Parathyroid adenoma (tissue), 2 donors: ENCODE measurements around the gene TMEM174.

Source experiments
- H2AFZ ChIP-seq: fragments of 300-600 bp; sonication (generic); one replicate; pipeline ENCODE4 v1.7.0; 2017; ENCODE audit warnings: antibody characterized with exemption, mild to moderate bottlenecking
- H3K27ac ChIP-seq: fragments of 300-600 bp; sonication (generic); one replicate; pipeline ENCODE4 v1.7.0; 2017
- H3K27me3 ChIP-seq: fragments of 300-600 bp; sonication (generic); one replicate; pipeline ENCODE4 v1.7.0; 2017; ENCODE audit warnings: low read length; ENCODE audit not compliant: control insufficient read depth, insufficient read depth
- H3K36me3 ChIP-seq: fragments of 300-600 bp; sonication (generic); one replicate; pipeline ENCODE4 v1.7.0; 2017; ENCODE audit warnings: low read length; ENCODE audit not compliant: control insufficient read depth, insufficient read depth
- H3K4me1 ChIP-seq: fragments of 300-600 bp; sonication (generic); one replicate; pipeline ENCODE4 v1.7.0; 2017; ENCODE audit warnings: control low read depth
- H3K4me2 ChIP-seq: fragments of 300-600 bp; sonication (generic); one replicate; pipeline ENCODE4 v1.7.0; 2017; ENCODE audit warnings: low read length
- H3K4me3 ChIP-seq: fragments of 300-600 bp; sonication (generic); one replicate; pipeline ENCODE4 v1.7.0; 2017; ENCODE audit warnings: low read depth, low read length
- H3K79me2 ChIP-seq: fragments of 300-600 bp; sonication (generic); one replicate; pipeline ENCODE4 v1.7.0; 2017; ENCODE audit warnings: control low read depth
- H3K9ac ChIP-seq: fragments of 300-600 bp; sonication (generic); one replicate; pipeline ENCODE4 v1.7.0; 2017; ENCODE audit warnings: mild to moderate bottlenecking
- H3K9me3 ChIP-seq: fragments of 300-600 bp; sonication (generic); one replicate; pipeline ENCODE4 v1.7.0; 2017; ENCODE audit warnings: low read length; ENCODE audit not compliant: control insufficient read depth
- CTCF ChIP-seq: fragments of 300-600 bp; sonication (generic); IDR thresholded peaks from one replicate; pipeline ENCODE4 v1.7.0; 2017; ENCODE audit warnings: antibody characterized with exemption, mild to moderate bottlenecking
- donor health status: primary hyperparathyroidism.

The TMEM174 gene

GRCh38 chr5:73142035-73142434 lies 31.0 kb upstream of the TMEM174 start:
- H3K9ac ChIP-seq = no peak overlapping the region
- H2AFZ ChIP-seq = no peak overlapping the region
- no peak overlapping the region for H3K4me3 ChIP-seq
- H3K9me3 ChIP-seq = no peaks in the 10 kb centered on the region
- no peak overlapping the region for H3K27ac ChIP-seq
- no peaks in the 10 kb centered on the region for H3K4me1 ChIP-seq
- no peak overlapping the region for H3K4me2 ChIP-seq
- no peaks in the 10 kb centered on the region for H3K27me3 ChIP-seq
- H3K36me3 ChIP-seq = no peaks in the 10 kb centered on the region
- TF ChIP-seq CTCF = no peak
- H3K79me2 ChIP-seq = no peaks in the 10 kb centered on the region

DNA sequence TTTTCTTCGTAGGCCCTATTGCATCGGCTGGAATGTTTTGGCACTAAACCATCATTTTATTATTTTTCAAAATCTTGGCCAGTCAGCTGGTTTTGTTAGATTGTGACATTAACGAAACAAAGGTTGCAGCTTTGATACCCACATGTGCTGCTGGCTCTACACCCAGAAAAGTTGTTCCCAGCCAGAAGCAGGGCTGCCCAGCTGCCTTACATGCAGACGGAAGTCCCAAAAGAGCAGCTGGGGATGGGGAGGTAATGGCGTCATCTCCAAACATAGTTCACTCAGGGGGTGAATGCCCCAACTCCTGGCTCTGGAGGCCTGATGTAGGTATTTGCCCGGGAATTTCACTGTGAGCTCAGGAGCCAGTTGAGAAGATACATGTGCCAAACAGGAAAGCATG lies 29.3 kb upstream of the TMEM174 start:
- Histone ChIP-seq H3K4me3 (no peak overlapping the region), H3K36me3 (no peaks in the 10 kb centered on the region), H3K9ac (no peak overlapping the region), H3K79me2 (no peaks in the 10 kb centered on the region), H2AFZ (no peak overlapping the region), H3K27me3 (no peaks in the 10 kb centered on the region), H3K27ac (no peak overlapping the region), H3K9me3 (no peaks in the 10 kb centered on the region), H3K4me1 (no peaks in the 10 kb centered on the region), H3K4me2 (no peak overlapping the region)
- no peak for TF ChIP-seq CTCF

- Histone ChIP-seq H3K27me3 (no peaks in the 10 kb centered on the region), H3K4me3 (no peak overlapping the region), H3K9ac (no peak overlapping the region), H3K36me3 (no peaks in the 10 kb centered on the region), H3K4me2 (no peak overlapping the region), H2AFZ (no peak overlapping the region), H3K27ac (no peak overlapping the region), H3K9me3 (no peaks in the 10 kb centered on the region), H3K4me1 (no peaks in the 10 kb centered on the region), H3K79me2 (no peaks in the 10 kb centered on the region)
- no peak for TF ChIP-seq CTCF
Observed at GRCh38 chr5:73149540-73149939, 23.5 kb upstream of the TMEM174 start.

DNA sequence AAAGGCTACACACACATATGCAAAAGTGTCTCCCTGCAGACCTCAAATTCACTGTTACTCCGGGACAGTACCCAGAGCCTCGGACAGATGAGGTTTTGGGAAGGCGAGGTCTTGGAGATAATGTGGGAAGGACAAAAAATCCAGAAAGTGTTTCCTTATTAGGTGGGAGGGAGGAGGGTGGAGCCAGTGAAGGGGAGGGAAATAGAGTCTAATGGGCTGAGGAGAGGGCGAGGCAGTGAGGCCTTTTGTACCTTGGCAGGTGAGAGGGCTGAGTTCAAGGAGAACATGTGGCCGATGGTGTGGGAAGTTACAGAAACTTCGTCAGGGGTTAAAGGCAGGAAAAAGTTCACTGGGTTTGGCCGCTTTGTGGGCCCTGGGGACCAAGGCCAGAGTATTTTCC lies 22.1 kb upstream of the TMEM174 start:
- H2AFZ ChIP-seq = no peak overlapping the region
- no peaks in the 10 kb centered on the region for H3K4me1 ChIP-seq
- no peaks in the 10 kb centered on the region for H3K36me3 ChIP-seq
- no peak overlapping the region for H3K27ac ChIP-seq
- no peaks in the 10 kb centered on the region for H3K79me2 ChIP-seq
- no peak overlapping the region for H3K4me2 ChIP-seq
- H3K9ac ChIP-seq = no peak overlapping the region
- H3K4me3 ChIP-seq = no peak overlapping the region
- H3K9me3 ChIP-seq = no peaks in the 10 kb centered on the region
- no peak for TF ChIP-seq CTCF
- no peaks in the 10 kb centered on the region for H3K27me3 ChIP-seq

- Histone ChIP-seq H3K36me3 (no peaks in the 10 kb centered on the region), H3K4me3 (no peak overlapping the region), H3K4me1 (no peaks in the 10 kb centered on the region), H3K27me3 (no peaks in the 10 kb centered on the region), H2AFZ (no peak overlapping the region), H3K9me3 (no peaks in the 10 kb centered on the region), H3K4me2 (no peak overlapping the region), H3K79me2 (no peaks in the 10 kb centered on the region), H3K27ac (no peak overlapping the region), H3K9ac (no peak overlapping the region)
- TF ChIP-seq CTCF = no peak
Observed at GRCh38 chr5:73151766-73152410, 21.1 kb upstream of the TMEM174 start.
